ENCODE data around the gene NCAPH2. TPM values are rescaled to one million over a fixed set of nuclear protein-coding genes. Genes with fewer than 3 reads are reported as not detected.

Gene NCAPH2
- total and polyA plus RNA-seq, 2 of the 13 experiments (the other 11 are each of a cell fraction or from before 2014, with no cell fraction given) = 28.1 to 64.4 TPM

Other genes starting within 250 kb of the NCAPH2 start
- 15.0 and 23.3 TPM in 2 replicates for gene MAPK12, start 246.5 kb upstream of the NCAPH2 start, total RNA-seq (2016; rRNA removed; fragmentation: Illumina TruSeq; extraction: Trizol)
- 22.2 and 22.8 TPM in 2 replicates for gene MAPK12, start 246.5 kb upstream of the NCAPH2 start, polyA plus RNA-seq (2011; rRNA removed)
- gene MAPK11, start 237.8 kb upstream of the NCAPH2 start, total RNA-seq (2016; rRNA removed; fragmentation: Illumina TruSeq; extraction: Trizol) = 0.15 TPM in 1 of 2 replicates, not detected in the other
- 0.17 and 0.46 TPM in 2 replicates for gene MAPK11, start 237.8 kb upstream of the NCAPH2 start, polyA plus RNA-seq (2011; rRNA removed)
- gene PLXNB2, start 200.6 kb upstream of the NCAPH2 start, total RNA-seq (2016; rRNA removed; fragmentation: Illumina TruSeq; extraction: Trizol) = 19.3 and 32.6 TPM in 2 replicates
- gene PLXNB2, start 200.6 kb upstream of the NCAPH2 start, polyA plus RNA-seq (2011; rRNA removed) = 68.9 and 79.4 TPM in 2 replicates
- 0.84 and 0.95 TPM in 2 replicates for gene DENND6B, start 181.2 kb upstream of the NCAPH2 start, total RNA-seq (2016; rRNA removed; fragmentation: Illumina TruSeq; extraction: Trizol)
- 3.8 and 4.2 TPM in 2 replicates for gene DENND6B, start 181.2 kb upstream of the NCAPH2 start, polyA plus RNA-seq (2011; rRNA removed)
- 36.1 and 55.0 TPM in 2 replicates for gene PPP6R2, start 164.9 kb upstream of the NCAPH2 start, total RNA-seq (2016; rRNA removed; fragmentation: Illumina TruSeq; extraction: Trizol)
- 102 and 112 TPM in 2 replicates for gene PPP6R2, start 164.9 kb upstream of the NCAPH2 start, polyA plus RNA-seq (2011; rRNA removed)
- 21.3 and 40.9 TPM in 2 replicates for gene SBF1, start 33.2 kb upstream of the NCAPH2 start, total RNA-seq (2016; rRNA removed; fragmentation: Illumina TruSeq; extraction: Trizol)
- gene SBF1, start 33.2 kb upstream of the NCAPH2 start, polyA plus RNA-seq (2011; rRNA removed) = 31.7 and 43.3 TPM in 2 replicates
- 0.76 and 1.2 TPM in 2 replicates for gene ADM2, start 26.7 kb upstream of the NCAPH2 start, total RNA-seq (2016; rRNA removed; fragmentation: Illumina TruSeq; extraction: Trizol)
- gene ADM2, start 26.7 kb upstream of the NCAPH2 start, polyA plus RNA-seq (2011; rRNA removed) = 3.0 and 4.0 TPM in 2 replicates
- 1.2 and 1.5 TPM in 2 replicates for gene MIOX, start 21.4 kb upstream of the NCAPH2 start, total RNA-seq (2016; rRNA removed; fragmentation: Illumina TruSeq; extraction: Trizol)
- 2.9 and 5.0 TPM in 2 replicates for gene MIOX, start 21.4 kb upstream of the NCAPH2 start, polyA plus RNA-seq (2011; rRNA removed)
- gene LMF2, start 522 bp upstream of the NCAPH2 start, total RNA-seq (2016; rRNA removed; fragmentation: Illumina TruSeq; extraction: Trizol) = 10.2 and 30.6 TPM in 2 replicates
- gene LMF2, start 522 bp upstream of the NCAPH2 start, polyA plus RNA-seq (2011; rRNA removed) = 23.3 and 37.9 TPM in 2 replicates
- 2.1 and 3.7 TPM in 2 replicates for gene SCO2, start 17.4 kb downstream of the NCAPH2 start, total RNA-seq (2016; rRNA removed; fragmentation: Illumina TruSeq; extraction: Trizol)
- gene SCO2, start 17.4 kb downstream of the NCAPH2 start, polyA plus RNA-seq (2011; rRNA removed) = 0.32 and 0.85 TPM in 2 replicates
- gene TYMP, start 21.8 kb downstream of the NCAPH2 start, total RNA-seq (2016; rRNA removed; fragmentation: Illumina TruSeq; extraction: Trizol) = 2.3 and 3.9 TPM in 2 replicates
- gene TYMP, start 21.8 kb downstream of the NCAPH2 start, polyA plus RNA-seq (2011; rRNA removed) = 4.3 and 7.5 TPM in 2 replicates
- gene KLHDC7B, start 37.7 kb downstream of the NCAPH2 start, total RNA-seq (2016; rRNA removed; fragmentation: Illumina TruSeq; extraction: Trizol) = not detected in 2 replicates
- 0.11 and 0.17 TPM in 2 replicates for gene KLHDC7B, start 37.7 kb downstream of the NCAPH2 start, polyA plus RNA-seq (2011; rRNA removed)
- not detected in 2 replicates for gene SYCE3, start 54.7 kb downstream of the NCAPH2 start, total RNA-seq (2016; rRNA removed; fragmentation: Illumina TruSeq; extraction: Trizol)
- gene SYCE3, start 54.7 kb downstream of the NCAPH2 start, polyA plus RNA-seq (2011; rRNA removed) = 0.29 TPM in 1 of 2 replicates, not detected in the other
- gene CPT1B, start 70.2 kb downstream of the NCAPH2 start, total RNA-seq (2016; rRNA removed; fragmentation: Illumina TruSeq; extraction: Trizol) = 2.3 and 9.2 TPM in 2 replicates
- gene CPT1B, start 70.2 kb downstream of the NCAPH2 start, polyA plus RNA-seq (2011; rRNA removed) = 19.5 and 26.5 TPM in 2 replicates
- 9.9 and 24.5 TPM in 2 replicates for gene CHKB, start 74.6 kb downstream of the NCAPH2 start, total RNA-seq (2016; rRNA removed; fragmentation: Illumina TruSeq; extraction: Trizol)
- gene CHKB, start 74.6 kb downstream of the NCAPH2 start, polyA plus RNA-seq (2011; rRNA removed) = 42.7 and 43.1 TPM in 2 replicates
- 2.1 and 2.6 TPM in 2 replicates for gene MAPK8IP2, start 92.6 kb downstream of the NCAPH2 start, total RNA-seq (2016; rRNA removed; fragmentation: Illumina TruSeq; extraction: Trizol)
- gene MAPK8IP2, start 92.6 kb downstream of the NCAPH2 start, polyA plus RNA-seq (2011; rRNA removed) = 1.3 and 2.2 TPM in 2 replicates
- 3.8 and 9.0 TPM in 2 replicates for gene ARSA, start 119.9 kb downstream of the NCAPH2 start, total RNA-seq (2016; rRNA removed; fragmentation: Illumina TruSeq; extraction: Trizol)
- gene ARSA, start 119.9 kb downstream of the NCAPH2 start, polyA plus RNA-seq (2011; rRNA removed) = 11.5 and 19.0 TPM in 2 replicates
- gene SHANK3, start 164.6 kb downstream of the NCAPH2 start, total RNA-seq (2016; rRNA removed; fragmentation: Illumina TruSeq; extraction: Trizol) = 1.9 and 2.9 TPM in 2 replicates
- 4.6 and 6.5 TPM in 2 replicates for gene SHANK3, start 164.6 kb downstream of the NCAPH2 start, polyA plus RNA-seq (2011; rRNA removed)
- not detected in 2 replicates for gene ACR, start 230.0 kb downstream of the NCAPH2 start, total RNA-seq (2016; rRNA removed; fragmentation: Illumina TruSeq; extraction: Trizol)
- 0.15 and 0.29 TPM in 2 replicates for gene ACR, start 230.0 kb downstream of the NCAPH2 start, polyA plus RNA-seq (2011; rRNA removed)

Data from HepG2 (cell line).